MM.1S (cell line): ENCODE data around the gene VSTM2L.

ENCODE experiments used
- CTCF ChIP-seq: fragments of 300-600 bp; sonication (generic); IDR thresholded peaks from 2 replicates; pipeline ENCODE4 v1.5.1; 2016; ENCODE audit warnings: antibody characterized with exemption, low read length, mixed read lengths
- EZH2 ChIP-seq: fragments of 300-600 bp; sonication (generic); optimal IDR thresholded peaks from 2 replicates; pipeline ENCODE3; 2017; ENCODE audit warnings: low read depth, mild to moderate bottlenecking, antibody characterized with exemption, low read length, mixed read lengths
- EZH2phosphoT487 ChIP-seq: fragments of 300-600 bp; sonication (generic); IDR thresholded peaks from 2 replicates; pipeline ENCODE4 v1.6.1; 2018; ENCODE audit warnings: antibody characterized with exemption, low read length

GRCh38 chr20:37877832-37878772 is 24.8 kb upstream of the VSTM2L start:
- TF ChIP-seq CTCF (no peak), EZH2 (no peak), EZH2phosphoT487 (no peak)
